Endothelial cell (in vitro differentiated cells): ENCODE data around the gene NSMF. TPM values are rescaled to one million over a fixed set of nuclear protein-coding genes. Genes with fewer than 3 reads are reported as not detected.

ENCODE experiments used
- DNase-seq: peaks from one replicate; pipeline ENCODE4 v3.0.0; 2021; ENCODE audit warnings: low spot score
- H3K27ac Mint-ChIP-seq: one replicate; pipeline ENCODE4 v1.8.0; 2021; ENCODE audit warnings: mixed read lengths, inconsistent platforms; ENCODE audit not compliant: unreplicated experiment
- H3K27me3 Mint-ChIP-seq: one replicate; pipeline ENCODE4 v1.8.0; 2021; ENCODE audit warnings: mild to moderate bottlenecking, moderate library complexity, mixed read lengths, inconsistent platforms; ENCODE audit not compliant: unreplicated experiment
- H3K36me3 Mint-ChIP-seq: one replicate; pipeline ENCODE4 v1.8.0; 2021; ENCODE audit warnings: mild to moderate bottlenecking, low read depth, mixed read lengths, inconsistent platforms; ENCODE audit not compliant: unreplicated experiment
- H3K4me1 Mint-ChIP-seq: one replicate; pipeline ENCODE4 v1.8.0; 2021; ENCODE audit warnings: mild to moderate bottlenecking, mixed read lengths, inconsistent platforms; ENCODE audit not compliant: unreplicated experiment
- H3K4me3 Mint-ChIP-seq: one replicate; pipeline ENCODE4 v1.8.0; 2021; ENCODE audit warnings: mild to moderate bottlenecking, mixed read lengths, inconsistent platforms; ENCODE audit not compliant: unreplicated experiment
- H3K9me3 Mint-ChIP-seq: one replicate; pipeline ENCODE4 v1.8.0; 2021; ENCODE audit warnings: mixed read lengths, inconsistent platforms; ENCODE audit not compliant: unreplicated experiment
- total RNA-seq: library from RNA; stranded (reverse); fragmentation: NEBNext Ultra II Directional; extraction: Animal tissue kit (Norgen Biotek cat#: 25700); gene quantifications from one replicate; pipeline ENCODE4 v1.2.1, GENCODE V29; 2021; ENCODE audit not compliant: unreplicated experiment
- TF ChIP-seq, protein P1 (sequence below): fragments of 200-600 bp; sonication (generic); IDR thresholded peaks from one replicate; pipeline ENCODE4 v1.5.0; 2021; ENCODE audit warnings: antibody characterized with exemption; ENCODE audit not compliant: unreplicated experiment

NSMF gene
- total RNA-seq, 1 donor from 2014 or later = 43.0 TPM

GRCh38 chr9:137499858-137500661 is 40.9 kb upstream of the NSMF start:
- no peak overlapping the region for H3K4me3 Mint-ChIP-seq
- peaks cover 22% of the 10 kb centered on the region for H3K36me3 Mint-ChIP-seq
- H3K27me3 Mint-ChIP-seq = peaks cover 43% of the 10 kb centered on the region
- TF ChIP-seq, protein P1, sequence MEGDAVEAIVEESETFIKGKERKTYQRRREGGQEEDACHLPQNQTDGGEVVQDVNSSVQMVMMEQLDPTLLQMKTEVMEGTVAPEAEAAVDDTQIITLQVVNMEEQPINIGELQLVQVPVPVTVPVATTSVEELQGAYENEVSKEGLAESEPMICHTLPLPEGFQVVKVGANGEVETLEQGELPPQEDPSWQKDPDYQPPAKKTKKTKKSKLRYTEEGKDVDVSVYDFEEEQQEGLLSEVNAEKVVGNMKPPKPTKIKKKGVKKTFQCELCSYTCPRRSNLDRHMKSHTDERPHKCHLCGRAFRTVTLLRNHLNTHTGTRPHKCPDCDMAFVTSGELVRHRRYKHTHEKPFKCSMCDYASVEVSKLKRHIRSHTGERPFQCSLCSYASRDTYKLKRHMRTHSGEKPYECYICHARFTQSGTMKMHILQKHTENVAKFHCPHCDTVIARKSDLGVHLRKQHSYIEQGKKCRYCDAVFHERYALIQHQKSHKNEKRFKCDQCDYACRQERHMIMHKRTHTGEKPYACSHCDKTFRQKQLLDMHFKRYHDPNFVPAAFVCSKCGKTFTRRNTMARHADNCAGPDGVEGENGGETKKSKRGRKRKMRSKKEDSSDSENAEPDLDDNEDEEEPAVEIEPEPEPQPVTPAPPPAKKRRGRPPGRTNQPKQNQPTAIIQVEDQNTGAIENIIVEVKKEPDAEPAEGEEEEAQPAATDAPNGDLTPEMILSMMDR = no peak
- no peak overlapping the region for H3K27ac Mint-ChIP-seq
- no peak for DNase-seq
- peaks cover 9% of the 10 kb centered on the region for H3K9me3 Mint-ChIP-seq
- H3K4me1 Mint-ChIP-seq = peaks cover 7% of the 10 kb centered on the region

- H3K9me3 Mint-ChIP-seq = peaks cover 9% of the 10 kb centered on the region
- DNase-seq = no peak
- no peak overlapping the region for H3K4me3 Mint-ChIP-seq
- TF ChIP-seq, protein P1 = no peak
- peaks cover 7% of the 10 kb centered on the region for H3K4me1 Mint-ChIP-seq
- H3K36me3 Mint-ChIP-seq = peaks cover 24% of the 10 kb centered on the region
- H3K27ac Mint-ChIP-seq = no peak overlapping the region
- peaks cover 43% of the 10 kb centered on the region for H3K27me3 Mint-ChIP-seq
Observed at GRCh38 chr9:137499416-137499815, 40.3 kb upstream of the NSMF start.

- DNase-seq = no peak
- Mint-ChIP-seq H3K4me1 (peaks cover 7% of the 10 kb centered on the region), H3K27me3 (peaks cover 40% of the 10 kb centered on the region), H3K9me3 (peaks cover 9% of the 10 kb centered on the region), H3K36me3 (peaks cover 28% of the 10 kb centered on the region), H3K27ac (peak overlapping the region; percentile 38), H3K4me3 (peak overlapping the region; percentile 29)
- TF ChIP-seq, protein P1 = no peak
Observed at GRCh38 chr9:137498720-137499150, 39.6 kb upstream of the NSMF start.

GRCh38 chr9:137497921-137498719 is 39.0 kb upstream of the NSMF start:
- Mint-ChIP-seq H3K27me3 (peaks cover 35% of the 10 kb centered on the region), H3K36me3 (peaks cover 28% of the 10 kb centered on the region), H3K4me1 (peaks cover 7% of the 10 kb centered on the region), H3K27ac (peak overlapping the region; percentile 57), H3K4me3 (no peak overlapping the region), H3K9me3 (peaks cover 9% of the 10 kb centered on the region)
- TF ChIP-seq, protein P1 = no peak
- DNase-seq = no peak
